AG08395 (cell line): Measurements from ENCODE around the gene FHIT.

Experiments
- DNase-seq: peaks from one replicate; pipeline ENCODE4 v3.0.0; 2012; ENCODE audit warnings: mixed read lengths, low spot score

FHIT gene

GRCh38 chr3:60325610-60326170 is 925.6 kb downstream of the FHIT start:
- DNase-seq = no peak

DNA sequence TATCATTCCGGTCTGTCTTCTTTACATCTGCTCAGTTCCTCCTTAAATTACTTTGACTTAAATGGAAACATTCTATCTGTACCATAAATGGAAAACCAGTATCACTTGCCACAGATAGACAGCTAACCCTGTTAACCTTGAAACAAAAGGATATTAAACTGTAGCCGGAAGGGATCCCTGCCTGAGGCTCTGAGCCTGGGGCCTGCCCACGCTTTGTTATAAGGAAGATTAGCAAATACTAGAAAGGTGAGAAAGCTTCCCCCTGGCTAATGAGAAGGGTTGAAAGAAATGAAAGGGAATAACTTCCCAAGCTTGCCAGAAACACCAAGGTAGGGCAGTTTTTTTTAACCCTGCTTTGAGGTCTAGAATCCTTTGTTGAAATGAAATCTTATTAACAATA is 927.6 kb downstream of the FHIT start:
- DNase-seq = no peak

GRCh38 chr3:60323180-60323579 is 928.1 kb downstream of the FHIT start:
- DNase-seq = no peak

DNA sequence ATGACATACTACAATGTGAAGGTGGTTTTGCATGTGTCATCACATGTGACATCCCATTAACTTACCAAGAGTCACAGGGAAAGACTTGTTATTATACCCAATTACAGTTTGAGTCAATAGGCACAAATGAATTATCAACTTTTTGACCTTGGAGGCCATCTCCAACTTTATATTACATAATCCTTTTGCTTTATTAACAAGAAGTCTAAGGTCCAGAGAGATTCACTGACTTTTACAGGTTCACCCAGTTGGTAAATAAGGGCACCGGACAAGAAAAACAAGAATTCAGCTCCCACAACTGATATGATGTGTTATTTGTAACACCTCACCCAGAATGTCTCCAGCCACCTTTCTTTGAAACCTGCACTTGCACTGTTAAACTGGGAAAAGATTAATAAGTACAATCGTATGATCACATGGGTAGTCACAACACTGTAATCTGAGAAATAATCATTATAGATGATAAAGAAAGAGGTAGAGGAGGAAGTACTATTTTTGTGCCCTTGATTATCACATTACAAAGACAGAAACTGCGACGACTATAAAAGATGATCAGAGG is 928.9 kb downstream of the FHIT start:
- no peak for DNase-seq

- DNase-seq = no peak
These were observed 931.9 kb downstream of the FHIT start for GRCh38 chr3:60319179-60319858.

GRCh38 chr3:60316121-60316797 is 935.0 kb downstream of the FHIT start:
- DNase-seq = peak; percentile 50

DNA sequence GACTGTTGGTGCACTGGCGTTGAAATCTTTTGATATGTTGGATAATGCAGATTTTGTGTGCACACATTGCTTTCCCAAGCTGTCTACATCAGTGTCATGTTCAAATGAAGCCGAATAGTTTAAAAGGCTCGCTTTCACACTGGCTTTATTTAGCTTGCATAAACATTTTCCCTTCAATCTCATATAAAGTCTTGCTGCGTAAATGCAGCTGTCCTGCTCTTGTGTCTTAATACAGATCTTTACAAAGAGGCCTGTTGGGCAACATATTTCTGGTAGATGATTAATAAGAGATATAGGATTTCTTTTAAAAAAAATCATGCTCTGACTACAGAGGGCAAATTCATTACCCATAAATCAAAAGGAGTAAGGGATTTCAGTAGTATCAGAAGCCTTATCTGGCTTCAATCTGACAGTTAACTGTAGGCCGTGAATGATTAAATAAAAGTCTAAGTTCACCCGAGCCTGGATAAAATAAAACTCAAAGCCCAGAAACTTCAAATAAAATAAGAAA is 937.2 kb downstream of the FHIT start:
- DNase-seq = no peak

DNA sequence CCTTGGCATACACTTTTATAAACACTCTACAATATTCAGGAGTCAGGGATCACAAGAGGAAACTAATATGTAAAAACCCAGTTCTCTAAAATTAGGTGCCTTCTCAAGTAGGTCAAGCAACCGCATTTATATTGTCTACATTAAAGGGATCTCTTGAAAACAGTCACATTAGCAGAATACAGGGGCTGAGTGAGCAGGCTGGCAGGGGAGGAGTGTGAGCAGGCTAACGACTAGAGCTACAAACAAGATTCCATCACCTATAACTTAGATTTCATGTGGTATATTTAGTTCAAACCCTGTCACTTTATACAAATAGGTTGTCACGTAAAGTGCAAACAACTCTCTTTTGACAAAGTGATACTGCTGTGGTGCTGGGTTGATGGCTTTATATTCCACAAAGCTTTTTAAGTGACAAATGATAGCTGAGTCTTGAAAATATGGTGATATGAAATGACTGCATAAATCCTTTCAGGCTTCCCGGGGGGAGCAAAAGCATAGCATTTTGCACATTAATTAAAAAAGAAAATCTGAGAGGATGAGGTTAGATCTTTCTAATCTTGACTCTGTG is 937.9 kb downstream of the FHIT start:
- no peak for DNase-seq

GRCh38 chr3:60309539-60310268 is 941.5 kb downstream of the FHIT start:
- DNase-seq = no peak

GRCh38 chr3:60308808-60309207 is 942.4 kb downstream of the FHIT start:
- no peak for DNase-seq

GRCh38 chr3:60307562-60308199 is 943.6 kb downstream of the FHIT start:
- no peak for DNase-seq

GRCh38 chr3:60304112-60304511 is 947.1 kb downstream of the FHIT start:
- no peak for DNase-seq

DNA sequence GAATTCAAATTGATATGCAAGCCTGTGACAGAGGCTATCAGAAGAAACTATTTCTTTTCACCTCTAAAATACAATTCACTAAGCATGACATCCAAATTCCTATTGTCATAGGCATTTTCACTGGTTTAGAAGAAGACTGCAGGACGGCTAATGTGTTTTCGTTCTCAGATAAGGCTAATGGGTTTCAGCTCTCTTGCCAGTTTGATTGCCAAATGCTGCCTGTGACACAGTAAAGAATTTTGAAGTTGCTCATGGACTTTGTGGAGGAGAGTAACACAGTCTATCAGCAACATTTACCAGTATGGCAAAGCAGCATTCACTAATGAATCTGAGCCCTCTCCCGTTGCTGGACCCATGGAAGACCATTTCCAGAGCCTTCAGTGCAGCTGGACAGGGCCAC is 948.1 kb downstream of the FHIT start:
- DNase-seq = no peak

- DNase-seq = peak; percentile 56
These were observed 950.1 kb downstream of the FHIT start for GRCh38 chr3:60301142-60301541.

DNA sequence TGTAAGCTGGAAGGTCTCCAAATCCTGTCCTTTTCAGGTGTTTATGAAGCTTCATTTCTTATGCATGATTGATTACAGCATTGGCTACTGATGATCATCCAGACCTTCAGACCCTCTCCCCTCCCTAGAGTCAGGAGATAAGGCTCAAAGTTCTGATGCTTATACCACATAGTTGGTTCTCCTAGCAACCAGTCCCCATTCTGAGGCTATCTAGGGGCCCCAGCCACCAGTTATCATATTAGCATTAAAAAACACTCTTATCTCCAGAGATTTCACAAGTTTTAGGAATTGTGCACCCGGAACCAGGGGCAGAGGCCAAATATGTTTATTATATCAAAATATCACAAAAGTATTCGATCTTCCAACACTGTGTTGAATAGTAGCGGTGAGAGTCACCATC is 953.1 kb downstream of the FHIT start:
- DNase-seq = no peak

GRCh38 chr3:60294181-60294580 is 957.1 kb downstream of the FHIT start:
- peak; percentile 22 for DNase-seq

DNA sequence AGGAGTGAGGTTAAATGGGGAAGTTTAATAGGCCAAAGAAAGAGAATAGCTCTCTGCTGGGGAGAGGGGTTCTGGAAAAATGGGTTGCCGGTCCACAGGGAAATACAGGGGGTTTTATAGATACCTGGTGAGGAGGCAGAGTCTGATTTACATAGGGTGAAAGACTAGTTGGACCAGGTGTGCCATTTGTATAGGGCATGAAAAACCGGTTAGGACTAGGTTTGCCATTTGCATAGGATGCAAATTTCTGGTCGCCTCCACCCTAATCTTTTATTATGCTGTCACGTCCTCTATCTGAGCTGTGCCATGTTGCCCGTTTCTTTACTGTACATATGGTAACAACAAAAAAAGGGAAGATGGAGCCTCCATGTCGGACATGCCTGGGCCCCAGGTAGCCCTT is 960.1 kb downstream of the FHIT start:
- no peak for DNase-seq

DNA sequence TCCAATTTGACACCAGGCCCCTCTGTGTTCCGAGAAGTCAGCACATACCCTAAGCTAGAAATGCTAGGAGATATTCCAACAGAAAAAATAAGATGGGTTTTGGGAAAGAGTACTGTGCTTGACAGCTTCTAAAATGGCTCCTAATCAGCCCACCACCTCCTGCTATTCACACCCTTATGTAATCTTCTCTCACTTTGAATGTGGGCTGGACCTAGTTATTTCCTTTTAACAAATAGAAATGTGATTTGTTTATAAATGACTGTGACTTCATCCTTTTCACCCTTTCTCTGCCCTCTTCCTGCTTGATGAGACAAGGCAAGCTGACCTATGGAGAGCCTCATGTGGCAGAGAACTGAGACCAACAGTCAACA is 961.1 kb downstream of the FHIT start:
- no peak for DNase-seq

GRCh38 chr3:60289341-60290121 is 961.7 kb downstream of the FHIT start:
- no peak for DNase-seq

DNA sequence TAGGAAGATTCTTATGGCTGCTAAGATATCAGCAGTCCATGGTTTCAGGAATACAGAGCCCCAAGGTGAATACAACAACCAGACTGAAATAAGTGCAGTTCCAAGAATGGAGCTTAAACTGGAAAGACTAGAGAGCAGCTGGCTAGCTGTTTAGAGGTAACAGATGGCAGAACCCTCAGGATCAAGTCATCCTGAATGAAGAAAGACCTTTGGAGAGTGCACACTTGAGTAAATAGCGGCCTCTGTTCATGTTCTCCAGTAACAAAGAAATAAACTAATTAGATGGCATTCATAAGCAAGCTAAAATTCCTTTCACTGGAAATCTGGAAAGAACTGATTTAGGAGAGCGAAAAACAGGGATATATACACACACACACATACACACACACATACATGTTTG is 968.4 kb downstream of the FHIT start:
- no peak for DNase-seq

DNA sequence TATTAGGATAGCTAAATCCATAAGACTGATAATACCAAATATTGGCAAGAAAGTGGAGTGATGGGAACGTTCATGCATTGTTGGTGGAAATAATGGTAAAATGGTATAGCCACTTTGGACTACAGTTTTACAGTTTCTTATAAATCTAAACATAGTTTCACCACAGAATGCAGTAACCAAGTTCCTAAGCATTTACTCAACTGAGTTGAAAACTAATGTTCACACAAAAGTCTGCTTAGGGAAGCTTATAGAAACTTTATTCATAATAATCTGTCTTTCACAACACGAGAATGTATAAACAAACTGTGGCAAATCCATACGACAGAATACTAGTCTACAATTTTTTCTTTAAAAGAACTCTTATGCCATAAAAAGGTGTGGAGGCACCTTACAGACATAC is 969.3 kb downstream of the FHIT start:
- no peak for DNase-seq
